GM10248 (cell line): Measurements from ENCODE around the gene FAM89A.

Experiments
- CTCF ChIA-PET: fragments of 300-600 bp; sonication (Branson Sonifier 250); formaldehyde crosslinking; extraction: SDS; loops from one replicate; lab custom pipeline; 2021; ENCODE audit warnings: antibody characterized with exemption; lab: Yijun Ruan, JAX
- POLR2A ChIA-PET: fragments of 350-650 bp; sonication (Branson Sonifier 250); formaldehyde crosslinking; extraction: SDS; loops from one replicate; lab custom pipeline; 2020; ENCODE audit warnings: antibody characterized with exemption; lab: Yijun Ruan, JAX
- DNase-seq: peaks from one replicate; pipeline ENCODE4 v3.0.0; 2012; ENCODE audit errors: extremely low spot score
- TF ChIP-seq, protein P1 (sequence below): IDR thresholded peaks from 2 replicates; pipeline ENCODE4 v1.5.1; 2012; ENCODE audit warnings: mild to moderate bottlenecking, low read depth; ENCODE audit errors: extremely low read depth, missing control alignments, control extremely low read depth

The FAM89A gene

GRCh38 chr1:231000639-231001038, 39.4 kb downstream of the FAM89A start:
- CTCF ChIA-PET, result no interaction called here
- no peak for DNase-seq
- POLR2A ChIA-PET, result no interaction called here
- TF ChIP-seq, protein P1, sequence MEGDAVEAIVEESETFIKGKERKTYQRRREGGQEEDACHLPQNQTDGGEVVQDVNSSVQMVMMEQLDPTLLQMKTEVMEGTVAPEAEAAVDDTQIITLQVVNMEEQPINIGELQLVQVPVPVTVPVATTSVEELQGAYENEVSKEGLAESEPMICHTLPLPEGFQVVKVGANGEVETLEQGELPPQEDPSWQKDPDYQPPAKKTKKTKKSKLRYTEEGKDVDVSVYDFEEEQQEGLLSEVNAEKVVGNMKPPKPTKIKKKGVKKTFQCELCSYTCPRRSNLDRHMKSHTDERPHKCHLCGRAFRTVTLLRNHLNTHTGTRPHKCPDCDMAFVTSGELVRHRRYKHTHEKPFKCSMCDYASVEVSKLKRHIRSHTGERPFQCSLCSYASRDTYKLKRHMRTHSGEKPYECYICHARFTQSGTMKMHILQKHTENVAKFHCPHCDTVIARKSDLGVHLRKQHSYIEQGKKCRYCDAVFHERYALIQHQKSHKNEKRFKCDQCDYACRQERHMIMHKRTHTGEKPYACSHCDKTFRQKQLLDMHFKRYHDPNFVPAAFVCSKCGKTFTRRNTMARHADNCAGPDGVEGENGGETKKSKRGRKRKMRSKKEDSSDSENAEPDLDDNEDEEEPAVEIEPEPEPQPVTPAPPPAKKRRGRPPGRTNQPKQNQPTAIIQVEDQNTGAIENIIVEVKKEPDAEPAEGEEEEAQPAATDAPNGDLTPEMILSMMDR, result no peak

DNA sequence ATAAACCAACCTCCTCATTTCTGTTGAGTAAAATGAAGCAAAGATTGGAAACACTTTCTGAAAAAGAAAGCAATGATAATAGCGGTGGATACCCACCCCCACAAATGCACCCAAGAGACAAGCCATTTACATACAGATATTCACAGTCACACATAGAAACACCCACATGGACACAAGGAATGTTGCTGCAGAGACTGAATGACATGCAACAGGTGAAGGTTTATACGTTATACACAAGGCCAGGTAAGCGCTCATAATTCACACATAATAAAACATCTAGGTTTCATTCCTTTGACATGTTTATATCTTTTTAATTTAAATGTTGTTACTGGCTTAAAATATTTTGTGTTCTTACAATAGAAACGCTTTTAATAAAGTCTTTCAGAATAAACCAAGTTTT, 39.9 kb downstream of the FAM89A start:
- POLR2A ChIA-PET, result no interaction called here

DNA sequence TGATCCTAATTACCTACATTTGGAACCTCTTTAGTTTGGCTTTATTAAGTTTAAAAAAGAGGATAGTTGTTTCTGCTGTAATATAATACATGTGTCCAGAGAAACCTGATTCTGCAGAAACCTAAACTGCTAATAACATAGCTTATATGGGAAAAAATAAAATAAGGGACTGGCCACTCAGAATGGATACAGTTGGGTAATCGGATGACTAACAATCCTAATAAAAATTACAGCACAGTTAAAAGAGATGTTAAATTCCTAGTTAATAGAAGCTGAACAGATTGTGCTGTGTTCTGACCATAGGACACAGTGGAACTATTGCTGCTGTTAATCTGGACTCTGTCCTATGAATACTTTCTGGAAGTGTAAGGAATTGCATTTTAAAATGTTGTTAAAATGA, 45.2 kb downstream of the FAM89A start:
- POLR2A ChIA-PET, result no interaction called here
- DNase-seq, result no peak
- CTCF ChIA-PET, result no interaction called here
- TF ChIP-seq, protein P1, result no peak

More for the DNA sequence above, 39.9 kb downstream of the FAM89A start:
- TF ChIP-seq, protein P1, result no peak
- CTCF ChIA-PET, result no interaction called here
- DNase-seq, result no peak

DNA sequence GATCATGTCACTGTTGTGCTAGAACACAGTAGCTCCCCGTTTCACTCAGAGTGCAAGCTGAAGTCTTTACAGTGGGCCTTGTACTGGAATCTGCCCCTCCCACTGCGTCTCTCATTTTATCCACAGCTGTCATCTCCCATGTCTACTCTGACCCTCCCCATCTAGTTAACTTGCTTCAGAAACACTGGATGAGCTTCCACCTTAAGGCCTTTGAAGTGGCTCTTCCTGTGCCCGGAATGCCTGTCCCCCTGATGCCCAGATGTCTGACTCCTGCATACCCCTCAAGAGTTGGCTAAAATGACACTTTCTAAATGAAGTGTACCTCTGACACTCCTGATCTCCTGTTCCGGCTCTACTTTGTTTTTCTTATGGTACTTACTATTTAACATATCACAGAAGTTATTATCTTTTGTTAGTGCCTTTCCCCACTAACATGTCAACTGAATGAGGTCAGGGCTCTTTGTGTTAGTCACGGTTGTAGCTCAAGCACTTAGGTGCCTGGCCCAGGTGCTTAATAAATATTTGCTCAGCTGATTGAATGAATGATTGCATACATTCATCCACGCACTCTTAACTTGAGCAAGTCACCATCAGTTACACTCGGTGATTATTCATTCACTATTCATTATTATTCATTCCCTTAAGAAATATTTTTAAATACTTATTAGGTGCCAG, 47.8 kb downstream of the FAM89A start:
- ChIA-PET CTCF (interaction anchor here (0.9 to 2.5 kb wide), 3 partner anchors 13 to 53 kb away, joined by 3 to 10 read pairs (median 3); partner anchors contain the start of genes ARV1 and TTC13), POLR2A (interaction anchor here (0.7 kb wide), 1 partner anchor 23 kb away, joined by 4 read pairs; no protein-coding TSS in a partner anchor)
- no peak for DNase-seq

DNA sequence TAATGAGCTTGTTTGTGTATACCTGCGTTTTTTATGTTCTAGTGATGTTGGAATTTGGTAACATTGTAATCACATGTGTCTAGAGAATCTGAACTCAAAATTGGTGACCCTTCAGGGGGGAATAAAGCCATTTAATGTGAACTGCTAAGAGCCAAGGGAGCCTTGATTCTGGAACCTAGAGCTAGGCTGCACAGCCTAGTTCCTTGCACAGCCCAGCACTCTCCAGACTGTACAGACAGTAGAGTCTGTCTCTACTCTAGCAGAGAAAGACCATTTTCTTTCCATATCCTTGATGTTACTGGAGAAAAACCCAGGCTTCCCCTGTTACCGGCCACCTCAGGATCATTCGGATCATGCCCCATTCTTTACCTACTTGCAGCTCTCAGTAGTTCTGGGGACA, 52.6 kb downstream of the FAM89A start:
- DNase-seq, result no peak
- CTCF ChIA-PET, result interaction anchor here (1.5 kb wide), 1 partner anchor 15 kb away, joined by 3 read pairs; no protein-coding TSS in a partner anchor
- TF ChIP-seq, protein P1, result no peak
- POLR2A ChIA-PET, result no interaction called here

More for the DNA sequence above, 47.8 kb downstream of the FAM89A start:
- TF ChIP-seq, protein P1, result no peak

DNA sequence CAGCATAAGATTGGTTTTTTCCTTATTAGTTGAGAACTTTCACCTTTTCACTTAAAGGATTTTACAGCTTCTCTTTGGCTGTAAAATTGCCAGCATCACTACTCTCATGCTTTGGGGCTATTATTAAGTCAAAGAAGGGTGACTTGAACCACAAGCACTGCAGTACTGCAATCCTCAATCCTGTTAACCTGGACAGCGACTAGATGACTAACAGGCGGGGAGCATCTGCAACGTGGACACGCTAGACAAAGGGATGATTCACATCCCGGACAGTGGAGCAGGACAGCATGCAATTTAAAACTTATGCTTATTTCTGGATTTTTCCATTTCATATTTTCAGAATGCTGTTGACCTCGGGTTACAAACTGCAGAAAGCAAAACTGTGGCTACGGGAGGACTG, 53.1 kb downstream of the FAM89A start:
- TF ChIP-seq, protein P1, result no peak
- DNase-seq, result no peak
- ChIA-PET CTCF (interaction anchor here (1.5 kb wide), 1 partner anchor 16 kb away, joined by 3 read pairs; no protein-coding TSS in a partner anchor), POLR2A (no interaction called here)
